HS-5 (cell line): ENCODE results near the gene RFLNA.
"Not testable (repeated sequence)": the region's sequence is repeated elsewhere in the genome, so short reads cannot be mapped to it uniquely, and the experiment has no call there.

Experiments
- DNase-seq: peaks from one replicate; pipeline ENCODE4 v3.0.0-alpha.2; 2012; ENCODE audit warnings: low read depth

The RFLNA gene

DNA sequence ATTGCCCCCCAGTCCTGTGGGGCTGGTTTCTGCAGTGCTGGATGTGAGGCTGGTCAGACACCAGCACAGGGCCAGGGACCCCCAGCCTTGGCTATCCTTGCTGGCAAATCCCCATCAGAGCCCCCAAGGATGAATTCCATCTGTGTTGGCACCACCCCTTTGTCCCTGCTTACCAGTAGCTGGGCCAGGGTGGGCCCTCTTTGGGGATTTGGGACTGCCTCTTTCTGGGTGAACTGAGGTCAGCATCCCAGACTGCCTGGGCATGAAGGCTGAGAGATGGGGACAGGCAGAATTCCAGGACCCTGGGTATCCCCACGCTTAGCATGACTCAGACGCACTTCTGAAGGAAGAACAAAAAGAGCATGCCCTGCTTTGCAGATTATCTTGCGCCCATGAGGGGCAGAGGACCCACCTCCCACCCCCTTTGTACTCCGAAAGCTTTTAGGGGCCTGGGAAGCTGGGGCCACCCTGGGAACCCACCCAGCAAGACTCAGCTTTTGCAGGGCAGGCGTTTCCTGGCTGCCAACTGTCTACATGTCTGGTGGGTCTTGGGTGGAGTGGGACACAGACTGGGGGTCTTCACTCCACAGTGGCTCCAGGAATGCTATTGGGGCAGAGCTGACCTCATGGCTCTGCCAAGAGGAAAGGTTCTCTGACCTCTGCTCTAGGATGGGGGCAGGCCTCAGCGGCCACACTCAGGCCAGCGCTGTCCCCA lies 26.8 kb downstream of the RFLNA start:
- DNase-seq, result no peak

DNA sequence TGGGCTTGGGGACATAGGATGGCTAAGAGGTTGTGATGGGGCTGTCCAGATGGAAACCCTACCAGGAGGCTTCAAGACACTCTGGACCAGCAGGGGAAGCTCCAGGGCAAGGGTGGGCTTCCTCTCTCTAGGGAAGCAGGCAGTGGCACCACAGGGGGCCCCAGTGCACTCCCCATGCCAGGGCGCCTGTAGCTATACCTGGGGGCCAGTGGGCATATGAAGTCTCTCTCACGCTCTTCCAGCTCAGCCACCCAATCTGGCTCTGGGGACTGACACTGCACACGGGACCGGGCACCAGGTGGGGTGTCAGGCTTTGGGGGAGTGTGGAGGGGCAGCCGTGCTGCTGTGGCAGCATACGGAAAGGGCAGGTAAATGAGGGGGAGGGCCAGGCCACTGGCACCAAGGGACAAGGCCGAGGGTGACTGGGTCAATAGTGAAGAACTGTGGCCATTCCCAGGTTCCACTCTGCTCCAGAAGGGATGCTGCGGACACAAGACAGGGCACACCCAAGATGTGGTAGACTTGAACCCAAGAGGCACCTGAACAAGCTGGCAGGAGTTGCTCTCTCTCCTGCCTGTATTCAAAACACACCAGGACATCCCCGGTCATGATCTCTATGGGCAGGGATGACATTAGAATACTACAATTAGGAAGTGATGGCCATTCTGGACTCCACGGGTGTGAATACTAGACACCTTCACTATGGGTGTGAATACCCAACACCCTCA lies 27.5 kb downstream of the RFLNA start:
- no peak for DNase-seq

DNA sequence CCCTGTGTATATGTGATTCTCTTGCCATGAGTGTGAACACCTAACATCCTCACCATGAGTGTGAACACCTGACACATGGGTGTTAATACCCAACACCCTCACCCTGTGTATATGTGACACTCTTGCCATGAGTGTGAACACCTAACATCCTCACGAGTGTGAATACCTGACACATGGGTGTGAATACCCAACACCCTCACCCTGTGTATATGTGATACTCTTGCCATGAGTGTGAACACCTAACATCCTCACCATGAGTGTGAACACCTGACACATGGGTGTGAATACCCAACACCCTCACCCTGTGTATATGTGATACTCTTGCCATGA lies 28.1 kb downstream of the RFLNA start:
- not testable (repeated sequence) for DNase-seq

DNA sequence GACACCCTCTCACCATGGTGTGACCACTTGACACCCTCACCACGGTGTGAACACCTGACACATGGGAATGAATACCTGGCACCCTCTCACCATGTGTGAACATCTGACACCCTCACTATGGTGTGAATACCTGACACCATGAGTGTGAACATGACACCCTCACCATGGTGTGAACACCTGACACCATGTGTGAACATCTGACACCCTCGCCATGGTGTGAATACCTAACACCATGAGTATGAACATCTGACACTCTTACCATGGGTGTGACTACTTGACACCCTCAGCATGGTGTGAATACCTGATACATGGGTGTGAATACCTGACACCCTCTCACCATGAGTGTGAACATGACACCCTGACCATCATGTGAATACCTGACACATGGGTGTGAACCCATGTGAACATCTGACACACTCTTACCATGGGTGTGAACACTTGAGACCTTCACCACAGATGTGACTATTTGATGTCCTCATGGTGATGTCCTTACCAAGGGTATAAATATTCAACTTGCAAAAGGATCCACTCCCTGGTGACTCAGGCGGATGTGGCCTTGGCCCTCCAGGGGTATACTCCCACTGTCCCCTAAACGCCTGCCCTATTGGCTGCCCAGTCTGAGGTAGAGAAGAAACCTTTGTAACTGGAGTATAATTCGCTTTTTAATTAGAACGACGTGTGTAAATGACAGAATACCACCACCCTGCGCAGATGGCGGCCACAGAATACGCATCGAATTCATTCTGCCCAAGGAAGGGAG lies 29.1 kb downstream of the RFLNA start:
- no peak for DNase-seq

DNA sequence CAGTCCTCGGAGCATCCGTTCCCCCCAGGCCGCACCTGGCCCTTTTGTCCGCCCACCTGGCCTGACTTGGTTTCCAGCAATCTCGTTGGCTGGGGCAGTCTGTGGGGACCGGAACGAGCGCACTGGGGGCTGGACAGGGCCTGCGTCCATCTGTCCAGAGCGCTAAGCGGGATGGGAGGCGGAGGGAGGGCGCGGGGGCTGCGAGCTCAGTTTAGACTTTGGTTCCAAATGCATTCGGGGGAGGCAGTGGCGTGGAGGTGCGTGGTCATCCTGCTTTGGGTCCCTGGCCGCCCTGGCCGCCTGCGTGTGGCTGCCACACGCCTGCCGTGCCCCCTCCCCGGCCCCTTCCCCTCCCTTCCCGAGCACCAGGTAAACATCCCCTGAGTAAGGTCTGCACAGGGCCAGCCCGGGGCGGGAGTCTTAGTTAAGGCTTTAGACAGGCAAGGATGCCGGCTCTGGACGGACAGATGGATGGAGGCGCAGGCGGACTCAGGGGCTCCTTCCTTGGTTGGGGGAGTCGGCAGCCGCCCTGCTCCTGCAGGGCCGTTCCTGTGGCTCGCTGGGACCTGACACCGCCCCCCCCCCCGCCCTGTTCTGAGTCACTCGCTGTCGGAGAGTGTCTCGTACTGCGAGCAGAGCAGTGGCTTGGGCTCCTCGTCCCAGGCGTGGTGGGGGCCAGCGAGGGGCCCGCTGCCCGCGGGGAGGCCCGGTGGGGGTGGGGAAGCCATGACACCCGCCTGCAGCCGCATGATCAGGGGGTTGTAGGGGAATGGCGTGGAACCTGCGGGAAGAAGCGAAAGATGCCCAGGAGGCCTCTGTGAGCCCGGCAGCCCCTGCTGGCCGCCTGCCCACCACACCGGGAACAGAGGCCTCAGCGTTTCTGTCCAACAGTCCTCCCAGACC lies 30.2 kb downstream of the RFLNA start:
- no peak for DNase-seq

DNA sequence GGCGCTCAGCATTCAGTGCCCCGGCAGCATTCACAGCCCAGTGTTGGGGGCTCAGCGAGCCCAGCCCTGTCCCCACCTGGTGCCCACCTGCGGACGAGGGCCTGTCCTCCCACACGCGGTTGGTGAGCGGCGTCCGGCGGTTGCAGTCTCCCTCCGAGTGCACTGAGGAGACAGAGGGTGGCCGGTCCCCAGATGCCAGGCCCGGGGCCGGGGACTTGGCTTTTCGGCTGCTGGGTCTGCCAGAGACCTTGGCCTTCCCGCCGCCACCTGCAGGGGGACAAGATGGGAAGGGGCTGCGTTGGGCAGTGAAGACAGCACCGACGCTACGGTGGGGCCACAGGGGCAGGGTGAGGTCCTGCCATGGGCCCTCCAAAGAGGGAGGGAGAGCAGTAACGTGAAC lies 31.2 kb downstream of the RFLNA start:
- DNase-seq, result no peak

DNA sequence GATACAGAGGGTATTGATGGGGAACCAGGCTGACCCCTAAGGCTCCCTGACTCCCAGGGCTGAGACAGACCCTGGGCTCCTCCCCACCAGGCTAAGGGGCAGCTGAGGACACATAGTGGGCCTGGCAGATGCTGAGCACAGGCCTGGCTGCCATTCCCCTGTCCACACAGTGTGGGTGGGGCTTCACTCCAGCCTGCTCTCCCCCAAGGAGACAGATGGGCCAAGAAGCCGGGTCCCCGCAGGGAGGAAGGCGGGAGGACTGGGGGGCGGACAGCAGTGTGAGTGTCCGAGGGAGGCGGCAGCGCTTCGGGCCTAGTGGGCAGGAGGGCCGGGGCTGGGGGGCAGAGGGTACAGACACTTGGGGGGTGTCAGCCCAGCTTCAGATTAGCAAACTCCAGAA lies 32.0 kb downstream of the RFLNA start:
- DNase-seq, result no peak

DNA sequence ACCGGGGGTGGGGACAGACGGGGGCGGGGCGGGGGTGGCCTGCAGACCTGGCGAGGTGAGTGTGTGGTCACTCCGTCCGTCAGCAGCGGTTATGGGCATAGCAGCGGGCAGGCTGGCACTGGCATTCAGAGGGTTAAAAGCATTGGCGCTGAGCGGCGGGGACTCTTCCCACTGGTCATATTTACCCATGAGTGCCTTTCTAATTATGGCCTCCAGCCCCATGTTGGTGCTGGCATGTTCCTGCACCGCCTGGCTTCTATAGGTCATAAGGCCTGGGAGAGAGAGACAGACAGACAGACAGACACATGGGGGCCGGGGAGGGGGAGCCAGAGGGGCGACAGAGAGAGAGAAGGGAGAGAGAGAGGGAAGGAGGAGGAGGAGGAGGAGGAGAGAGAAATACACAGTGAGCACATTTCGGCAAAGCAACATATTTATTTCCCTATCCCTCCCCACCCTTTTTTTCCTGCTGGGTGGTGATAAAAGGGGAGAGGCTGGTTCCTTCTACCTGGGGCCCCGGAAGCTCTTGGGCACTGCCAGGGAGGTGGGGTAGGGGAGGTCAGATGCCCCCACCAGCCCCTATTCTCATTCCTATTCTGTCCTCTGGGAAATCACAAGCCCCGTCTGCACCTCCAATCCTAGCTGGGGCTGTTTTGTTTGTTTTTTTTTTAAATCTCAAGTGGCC lies 32.6 kb downstream of the RFLNA start:
- DNase-seq, result no peak

DNA sequence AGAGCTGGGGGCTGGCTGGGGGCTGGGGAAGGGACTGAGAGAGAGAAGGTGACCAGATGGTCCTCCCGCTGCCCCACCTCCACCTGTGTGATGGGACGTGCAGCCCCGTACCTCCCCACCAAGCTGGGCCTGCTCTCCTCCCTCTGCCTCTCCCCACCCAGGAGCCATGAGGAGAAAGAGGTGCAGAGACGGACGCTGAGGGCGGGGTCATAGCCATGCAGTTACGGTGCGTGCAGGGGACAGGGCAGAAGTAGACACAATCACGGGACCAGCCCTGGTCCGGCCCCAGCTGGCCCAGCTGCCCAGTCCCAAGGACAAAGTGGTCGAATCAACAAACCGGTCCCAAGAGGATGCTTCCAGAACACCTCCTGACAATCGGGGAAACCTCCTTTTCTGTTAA lies 33.2 kb downstream of the RFLNA start:
- no peak for DNase-seq

DNA sequence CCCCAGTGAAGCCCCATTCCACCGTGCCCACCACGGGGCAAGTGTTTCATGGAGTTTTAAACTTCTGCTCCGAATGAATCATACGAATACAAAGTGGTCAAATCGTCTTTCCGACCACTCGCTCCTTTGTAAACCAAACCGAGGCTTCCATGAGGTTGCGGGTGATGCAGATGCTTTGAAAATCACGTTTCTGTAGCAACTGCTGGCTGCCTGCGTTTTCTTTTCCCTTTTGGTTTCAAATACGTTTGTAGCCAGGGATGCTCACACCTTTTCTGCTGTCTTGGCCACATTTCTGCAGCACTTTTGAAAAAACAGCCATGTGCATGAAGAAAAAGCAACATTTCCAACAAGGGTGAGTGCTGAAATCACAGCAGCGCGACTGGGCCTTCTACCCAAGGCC lies 33.7 kb downstream of the RFLNA start:
- no peak for DNase-seq

DNA sequence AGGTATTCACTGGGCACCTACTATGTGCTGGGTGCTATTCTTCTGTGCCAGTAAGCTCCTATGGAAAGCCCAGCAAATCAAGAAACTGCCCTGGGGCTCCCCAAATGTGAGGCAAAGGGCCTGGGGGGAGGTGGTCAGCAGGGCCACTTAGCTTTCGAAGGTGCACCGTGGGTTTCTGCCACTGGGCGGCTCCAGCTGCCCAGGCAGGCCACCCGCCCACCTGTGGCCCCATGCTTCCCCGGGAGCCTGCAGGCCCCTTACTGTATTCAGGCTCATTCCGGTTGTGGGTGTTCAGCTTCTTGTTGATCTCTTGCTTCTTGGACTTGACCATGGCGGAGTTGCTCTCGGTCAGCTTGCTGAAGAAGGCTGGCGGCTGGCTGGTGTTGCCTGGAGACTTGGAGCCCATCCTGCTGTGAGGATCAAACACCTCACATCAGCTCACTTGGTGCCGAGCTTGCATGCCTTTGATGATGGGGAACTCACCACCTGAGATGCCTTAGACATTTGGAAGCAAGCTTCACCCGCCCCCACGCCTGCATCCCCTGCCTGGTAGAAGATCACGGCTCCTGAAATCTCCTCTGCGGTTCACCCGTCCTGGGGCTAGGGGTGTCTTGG lies 37.3 kb downstream of the RFLNA start:
- no peak for DNase-seq

DNA sequence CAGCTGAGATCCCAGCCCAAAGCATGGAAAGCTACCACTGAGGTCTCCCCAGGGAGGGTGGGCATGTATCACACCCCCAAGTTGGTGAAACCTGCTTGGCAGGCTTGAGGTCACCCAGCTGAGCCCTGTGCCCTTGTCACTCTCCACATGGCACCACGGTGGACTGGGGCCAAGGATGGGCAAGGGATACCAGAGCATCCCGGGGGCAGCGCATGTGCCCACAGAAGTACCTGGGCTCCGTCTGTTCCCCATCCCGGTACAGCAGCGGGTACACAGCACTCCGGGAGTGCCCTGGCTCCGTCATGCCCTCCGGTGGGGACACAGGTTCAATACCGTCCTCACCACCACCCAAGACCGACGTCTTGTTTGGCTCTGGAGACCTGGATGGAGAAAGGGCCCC lies 38.0 kb downstream of the RFLNA start:
- DNase-seq, result no peak

DNA sequence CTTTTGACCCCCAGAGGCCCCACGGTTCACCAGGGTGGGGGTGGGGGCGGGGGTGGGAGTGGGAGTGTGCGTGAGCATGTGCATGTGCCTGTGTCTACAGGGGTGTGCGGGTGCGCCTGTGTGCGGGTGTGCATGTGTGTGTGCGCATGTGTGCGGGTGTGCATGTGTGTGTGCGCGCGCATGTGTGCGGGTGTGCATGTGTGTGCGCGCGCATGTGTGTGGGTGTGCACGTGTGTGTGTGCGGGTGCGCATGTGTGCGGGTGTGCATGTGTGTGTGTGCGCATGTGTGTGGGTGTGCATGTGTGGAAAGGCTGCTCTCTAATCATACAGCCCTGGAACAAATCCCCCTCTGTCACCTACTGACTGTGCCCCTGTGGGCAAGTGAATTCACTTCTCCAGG lies 38.8 kb downstream of the RFLNA start:
- no peak for DNase-seq

DNA sequence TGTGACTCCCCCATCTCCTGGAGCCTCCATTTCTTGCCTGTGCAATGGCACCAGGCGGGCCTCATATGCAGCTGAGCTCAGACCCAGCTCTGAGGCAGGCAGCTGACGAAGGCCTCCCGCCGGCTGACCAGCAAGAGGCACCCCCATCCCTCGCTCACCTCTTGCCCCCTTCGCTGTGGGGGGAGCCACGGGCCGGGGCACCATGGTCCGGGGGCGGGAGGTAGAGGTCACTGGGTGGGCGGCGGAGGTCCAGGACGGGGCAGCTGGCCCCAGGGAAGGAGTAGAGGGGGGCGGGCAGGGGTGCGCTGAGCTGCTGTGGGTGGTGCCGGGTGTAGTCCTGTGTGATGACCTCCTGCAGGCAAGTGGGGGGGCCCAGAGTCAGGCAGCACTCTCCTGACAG lies 39.4 kb downstream of the RFLNA start:
- DNase-seq, result no peak

DNA sequence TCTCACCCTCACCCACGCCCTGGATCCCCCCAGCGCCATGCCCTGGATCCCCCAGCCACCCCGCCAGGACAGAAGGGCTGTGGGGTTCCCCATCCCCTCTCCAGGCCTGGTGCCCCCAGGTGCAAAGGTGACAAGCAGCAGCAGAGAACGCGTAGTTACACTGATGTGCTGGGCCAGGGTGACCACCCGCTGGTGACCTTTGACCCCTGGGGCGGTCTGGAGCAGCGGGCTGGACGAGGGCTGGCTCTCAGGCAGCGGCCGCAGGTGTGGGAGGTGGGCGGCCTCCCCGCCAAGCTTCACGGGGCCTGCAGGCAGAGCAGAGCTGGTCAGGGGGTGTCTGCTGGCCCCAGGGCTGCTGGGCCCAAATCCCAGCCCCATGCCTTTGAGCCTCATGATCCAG lies 40.1 kb downstream of the RFLNA start:
- DNase-seq, result no peak

DNA sequence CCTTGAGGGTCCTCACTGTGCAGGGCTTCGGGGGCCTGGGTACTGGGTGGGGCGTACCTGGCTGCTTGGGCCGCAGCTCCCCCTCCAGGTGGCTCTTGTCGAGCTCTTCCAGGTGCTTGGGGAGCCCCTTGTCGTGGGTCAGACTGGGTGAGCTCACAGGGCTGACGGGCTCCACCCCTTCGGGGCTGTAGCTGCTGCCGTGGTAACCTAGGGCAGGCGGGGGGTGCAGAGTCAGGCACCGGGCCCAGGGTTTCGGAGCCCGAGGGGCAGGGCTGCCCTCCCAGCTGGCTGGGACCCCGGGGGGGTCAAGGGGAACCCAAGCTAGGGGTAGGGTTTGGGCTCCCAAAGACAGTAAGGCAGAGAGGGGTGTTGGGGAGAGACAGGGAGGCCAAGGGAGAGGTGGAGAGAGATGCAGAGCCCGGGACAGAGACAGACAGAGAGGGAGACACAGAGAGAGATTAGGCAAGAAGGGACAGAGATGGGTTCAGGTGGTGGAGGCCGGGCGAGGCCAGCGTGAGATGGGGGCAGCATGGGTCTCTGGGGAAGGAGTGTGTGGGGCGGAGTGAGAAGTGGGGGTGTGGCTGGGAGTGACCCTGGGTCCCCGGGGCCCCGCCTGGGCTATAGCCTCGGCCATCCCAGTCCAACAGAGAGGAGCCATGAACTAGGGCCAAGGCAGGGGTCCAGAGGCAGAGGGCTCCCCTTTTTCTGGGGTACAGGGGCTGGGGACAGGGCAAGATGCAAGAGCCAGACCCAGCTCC lies 40.7 kb downstream of the RFLNA start:
- DNase-seq, result no peak

DNA sequence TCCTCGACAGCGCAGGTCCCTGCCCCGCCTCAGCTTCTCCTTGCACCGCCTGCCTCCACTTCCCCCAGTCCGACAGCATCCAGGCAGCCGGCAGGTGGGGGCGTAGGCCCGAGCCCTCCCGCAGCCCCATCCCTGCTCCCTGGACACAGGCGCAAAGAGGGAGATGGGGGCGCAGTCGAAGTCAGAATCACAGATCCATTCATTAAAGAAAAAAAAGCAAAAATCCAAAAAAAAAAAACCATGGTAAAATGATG lies 41.2 kb downstream of the RFLNA start:
- no peak for DNase-seq

DNA sequence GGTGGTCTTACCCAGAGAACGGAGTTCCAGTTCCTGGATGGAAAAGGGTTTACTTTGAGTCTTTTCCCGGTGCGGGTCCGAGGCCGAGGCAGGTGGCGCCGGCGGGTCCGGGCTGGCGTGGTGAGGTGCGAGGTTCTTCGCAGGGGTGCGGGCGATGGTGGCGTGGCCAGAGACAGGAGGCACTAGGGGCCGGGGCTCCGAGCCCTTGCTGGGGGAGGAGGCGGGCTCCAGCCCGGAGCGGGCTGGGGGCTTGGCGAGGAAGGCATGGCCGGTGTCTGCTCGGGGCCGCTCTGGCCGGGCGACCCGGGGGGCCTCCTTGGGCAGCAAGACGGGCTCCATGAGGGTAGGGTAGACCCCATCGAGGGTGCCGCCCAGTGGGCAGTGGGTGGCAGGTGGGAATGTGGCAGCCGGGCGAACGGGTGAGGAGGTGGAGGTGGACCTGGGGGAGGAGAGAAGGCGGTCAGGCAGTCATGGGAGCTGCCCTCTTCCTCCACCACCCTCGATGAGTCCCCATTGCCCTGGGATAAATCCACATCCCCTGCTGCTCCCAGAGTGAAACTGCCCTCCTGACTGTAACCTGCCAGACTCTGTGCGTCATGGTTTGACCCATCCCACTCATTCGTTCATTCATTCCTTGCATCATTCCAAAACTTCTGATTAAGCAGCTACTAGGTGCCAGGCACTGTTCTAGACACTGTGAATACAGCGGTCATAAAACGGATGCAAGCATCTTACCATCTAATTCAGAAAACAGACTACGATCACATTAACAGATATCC lies 42.0 kb downstream of the RFLNA start:
- no peak for DNase-seq

DNA sequence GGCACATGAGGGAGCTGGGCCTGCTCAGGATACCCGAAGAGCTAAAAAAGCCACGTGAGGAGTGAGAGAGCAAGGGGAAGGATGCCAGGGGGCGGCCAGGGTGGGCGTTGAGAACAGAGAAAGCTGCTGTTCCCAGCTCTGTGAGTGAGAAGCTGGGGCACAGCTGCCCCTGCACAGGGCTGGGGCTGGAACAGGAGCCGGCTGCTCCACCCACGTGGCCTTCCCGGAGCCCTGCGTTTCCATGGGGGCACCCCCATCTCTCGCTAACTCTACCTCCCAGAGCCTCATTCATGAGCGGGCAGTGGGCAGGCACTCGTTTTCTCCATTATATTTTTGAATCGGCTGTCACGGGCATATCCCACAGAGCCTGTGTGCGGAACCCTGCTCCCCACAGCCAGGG lies 42.7 kb downstream of the RFLNA start:
- no peak for DNase-seq

DNA sequence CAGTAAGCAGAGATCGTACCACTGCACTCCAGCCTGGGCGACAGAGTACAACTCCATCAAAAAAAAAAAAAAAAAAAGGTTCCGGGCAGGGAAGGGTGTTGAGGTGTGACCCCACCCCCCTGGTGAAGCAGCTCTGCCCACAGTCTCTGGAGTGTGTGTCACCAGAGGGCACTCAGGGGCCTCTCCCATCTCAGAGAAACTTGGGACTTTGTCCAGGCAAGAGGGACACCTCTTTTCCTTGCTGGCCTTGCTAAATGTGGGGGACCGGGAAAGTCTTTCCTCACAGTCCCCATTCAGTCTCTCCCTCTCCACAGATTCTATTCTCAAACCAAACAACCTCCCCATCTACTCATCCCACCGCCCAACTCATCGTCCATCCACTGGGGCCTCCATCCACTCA lies 43.6 kb downstream of the RFLNA start:
- DNase-seq, result no peak
